H7 (cell line): Measurements from ENCODE around the gene IFNL2. TPM values are rescaled to one million over a fixed set of nuclear protein-coding genes. Genes with fewer than 3 reads are reported as not detected.
"Not testable (repeated sequence)": the region's sequence is repeated elsewhere in the genome, so short reads cannot be mapped to it uniquely, and the experiment has no call there.

Experiments
- DNase-seq: peaks from one replicate; pipeline ENCODE4 v3.0.0; 2012
- H3K27me3 ChIP-seq: 2 replicates; pipeline ENCODE4 v1.6.0; 2011; ENCODE audit warnings: mild to moderate bottlenecking, low read length; ENCODE audit not compliant: control insufficient read depth, insufficient read depth
- H3K36me3 ChIP-seq: replicated peaks from 2 replicates; pipeline ENCODE4 v1.5.1; 2011; ENCODE audit warnings: low read length; ENCODE audit not compliant: control insufficient read depth, insufficient read depth
- H3K4me3 ChIP-seq: 2 replicates; pipeline ENCODE4 v1.5.1; 2011; ENCODE audit warnings: low read depth, mild to moderate bottlenecking, control low read depth, low read length, moderate library complexity; ENCODE audit not compliant: insufficient read depth
- total RNA-seq: library from RNA; depleted of rRNA; stranded (reverse); fragments of >200 nt; shearing (Covaris generic); gene quantifications from 2 replicates; pipeline ENCODE4 v1.2.3, GENCODE V29; 2014; rRNA removed

The IFNL2 gene
- total RNA-seq, result not detected in 2 replicates

- not testable (repeated sequence) for H3K36me3 ChIP-seq, H3K4me3 ChIP-seq, DNase-seq
- H3K27me3 ChIP-seq, result peaks cover 38% of the 10 kb centered on the region
Measured at GRCh38 chr19:39268085-39268484, at the start of gene IFNL2. Gene IFNL2 (plus strand): TSS chr19:39268396. CDS start chr19:39268569, 173 bp downstream.

GRCh38 chr19:39219108-39219507, 49.1 kb upstream of the IFNL2 start:
- H3K4me3 ChIP-seq, H3K27me3 ChIP-seq, DNase-seq: not testable (repeated sequence)

GRCh38 chr19:39223703-39224279, 44.4 kb upstream of the IFNL2 start:
- no peak overlapping the region for H3K4me3 ChIP-seq
- H3K36me3 ChIP-seq, result no peaks in the 10 kb centered on the region
- H3K27me3 ChIP-seq, result peaks cover 6% of the 10 kb centered on the region; the same call in 1 of the 2 replicates
- peak; percentile 75 for DNase-seq

More at GRCh38 chr19:39219108-39219507, 49.1 kb upstream of the IFNL2 start:
- not testable (repeated sequence) for H3K36me3 ChIP-seq

- peak; percentile 56 for DNase-seq
- H3K4me3 ChIP-seq, result no peak overlapping the region
- no peaks in the 10 kb centered on the region for H3K36me3 ChIP-seq
- H3K27me3 ChIP-seq, result peaks cover 5% of the 10 kb centered on the region; the same call in 1 of the 2 replicates
Measured at GRCh38 chr19:39224910-39225309, 43.3 kb upstream of the IFNL2 start.

GRCh38 chr19:39230096-39230764, 38.0 kb upstream of the IFNL2 start:
- no peak overlapping the region for H3K4me3 ChIP-seq
- H3K27me3 ChIP-seq, result no peaks in the 10 kb centered on the region; the same call in 1 of the 2 replicates
- no peak for DNase-seq
- no peaks in the 10 kb centered on the region for H3K36me3 ChIP-seq

GRCh38 chr19:39232708-39233107, 35.5 kb upstream of the IFNL2 start:
- no peak for DNase-seq
- H3K27me3 ChIP-seq, result no peaks in the 10 kb centered on the region; the same call in 1 of the 2 replicates
- H3K36me3 ChIP-seq, result no peaks in the 10 kb centered on the region
- no peak overlapping the region for H3K4me3 ChIP-seq

GRCh38 chr19:39236527-39236926, 31.7 kb upstream of the IFNL2 start:
- no peaks in the 10 kb centered on the region for H3K36me3 ChIP-seq
- H3K27me3 ChIP-seq, result peaks cover 3% of the 10 kb centered on the region; the same call in 1 of the 2 replicates

GRCh38 chr19:39237200-39238184, 30.7 kb upstream of the IFNL2 start:
- Histone ChIP-seq H3K4me3 (no peak overlapping the region), H3K27me3 (peaks cover 3% of the 10 kb centered on the region; the same call in 1 of the 2 replicates), H3K36me3 (no peaks in the 10 kb centered on the region)
- peak; percentile 62 for DNase-seq

More at GRCh38 chr19:39236527-39236926, 31.7 kb upstream of the IFNL2 start:
- no peak overlapping the region for H3K4me3 ChIP-seq
- DNase-seq, result peak; percentile 13

- Histone ChIP-seq H3K27me3 (peaks cover 3% of the 10 kb centered on the region; the same call in 1 of the 2 replicates), H3K4me3 (no peak overlapping the region), H3K36me3 (no peaks in the 10 kb centered on the region)
- DNase-seq, result no peak
Measured at GRCh38 chr19:39238209-39238608, 30.0 kb upstream of the IFNL2 start.

GRCh38 chr19:39238944-39239343, 29.3 kb upstream of the IFNL2 start:
- H3K36me3 ChIP-seq, result no peaks in the 10 kb centered on the region

GRCh38 chr19:39240421-39240820, 27.8 kb upstream of the IFNL2 start:
- Histone ChIP-seq H3K27me3 (peaks cover 3% of the 10 kb centered on the region; the same call in 1 of the 2 replicates), H3K4me3 (no peak overlapping the region), H3K36me3 (no peaks in the 10 kb centered on the region)
- DNase-seq, result no peak

More at GRCh38 chr19:39238944-39239343, 29.3 kb upstream of the IFNL2 start:
- no peak for DNase-seq
- Histone ChIP-seq H3K4me3 (no peak overlapping the region), H3K27me3 (peaks cover 3% of the 10 kb centered on the region; the same call in 1 of the 2 replicates)

- not testable (repeated sequence) for DNase-seq, H3K4me3 ChIP-seq, H3K36me3 ChIP-seq
- peaks cover 24% of the 10 kb centered on the region for H3K27me3 ChIP-seq
Measured at GRCh38 chr19:39243741-39244140, 24.5 kb upstream of the IFNL2 start.

- not testable (repeated sequence) for H3K36me3 ChIP-seq, DNase-seq, H3K4me3 ChIP-seq
- H3K27me3 ChIP-seq, result peaks cover 31% of the 10 kb centered on the region
Measured at GRCh38 chr19:39244410-39245100, 23.6 kb upstream of the IFNL2 start, which contains the start of gene IFNL3. Gene IFNL3 (minus strand): TSS chr19:39245006. CDS start chr19:39244967, 39 bp downstream.
